ENCODE results near the gene PCDHGA5. TPM values are rescaled to one million over a fixed set of nuclear protein-coding genes. Genes with fewer than 3 reads are reported as not detected.
"Not testable (repeated sequence)": the region's sequence is repeated elsewhere in the genome, so short reads cannot be mapped to it uniquely, and the experiment has no call there.

Gene PCDHGA5
- total RNA-seq, 1 experiment from 2014 or later, result 0.98 TPM

DNA sequence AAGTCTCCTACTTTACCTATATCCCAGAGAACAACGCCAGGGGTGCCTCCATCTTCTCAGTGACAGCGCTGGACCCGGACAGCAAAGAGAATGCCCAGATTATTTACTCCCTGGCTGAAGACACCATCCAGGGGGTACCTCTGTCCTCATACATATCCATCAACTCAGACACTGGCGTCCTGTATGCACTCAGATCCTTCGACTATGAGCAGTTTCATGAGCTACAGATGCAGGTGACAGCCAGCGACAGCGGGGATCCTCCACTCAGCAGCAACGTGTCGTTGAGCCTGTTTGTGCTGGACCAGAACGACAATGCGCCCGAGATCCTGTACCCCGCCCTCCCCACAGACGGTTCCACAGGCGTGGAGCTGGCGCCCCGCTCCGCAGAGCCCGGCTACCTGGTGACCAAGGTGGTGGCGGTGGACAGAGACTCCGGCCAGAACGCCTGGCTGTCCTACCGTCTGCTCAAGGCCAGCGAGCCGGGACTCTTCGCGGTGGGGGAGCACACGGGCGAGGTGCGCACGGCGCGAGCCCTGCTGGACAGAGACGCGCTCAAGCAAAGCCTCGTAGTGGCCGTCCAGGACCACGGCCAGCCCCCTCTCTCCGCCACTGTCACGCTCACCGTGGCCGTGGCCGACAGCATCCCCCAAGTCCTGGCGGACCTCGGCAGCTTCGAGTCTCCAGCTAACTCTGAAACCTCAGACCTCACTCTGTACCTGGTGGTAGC is 50.7 kb downstream of the PCDHGA5 start:
- not testable (repeated sequence) for DNase-seq (ENCODE audit: low read depth)

DNA sequence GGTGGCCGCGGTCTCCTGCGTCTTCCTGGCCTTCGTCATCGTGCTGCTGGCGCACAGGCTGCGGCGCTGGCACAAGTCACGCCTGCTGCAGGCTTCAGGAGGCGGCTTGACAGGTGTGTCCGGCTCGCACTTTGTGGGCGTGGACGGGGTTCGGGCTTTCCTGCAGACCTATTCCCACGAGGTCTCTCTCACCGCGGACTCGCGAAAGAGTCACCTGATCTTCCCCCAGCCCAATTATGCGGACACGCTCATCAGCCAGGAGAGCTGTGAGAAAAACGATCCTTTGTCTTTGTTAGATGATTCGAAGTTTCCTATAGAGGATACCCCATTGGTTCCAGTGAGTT is 51.3 kb downstream of the PCDHGA5 start:
- not testable (repeated sequence) for DNase-seq (ENCODE audit: low read depth)

Other genes starting within 250 kb of the PCDHGA5 start
- gene PCDHB4, start 242.3 kb upstream of the PCDHGA5 start, total RNA-seq (2014; rRNA removed), result 1.8 and 1.9 TPM in 2 replicates
- 0.63 and 1.1 TPM in 2 replicates for gene PCDHB5, start 229.0 kb upstream of the PCDHGA5 start, total RNA-seq (2014; rRNA removed)
- gene PCDHB6, start 214.1 kb upstream of the PCDHGA5 start, total RNA-seq (2014; rRNA removed), result 0.34 and 0.38 TPM in 2 replicates
- gene PCDHB7, start 191.5 kb upstream of the PCDHGA5 start, total RNA-seq (2014; rRNA removed), result 2.0 and 3.4 TPM in 2 replicates
- 9.6 and 12.3 TPM in 2 replicates for gene PCDHB8, start 186.4 kb upstream of the PCDHGA5 start, total RNA-seq (2014; rRNA removed)
- gene PCDHB16, start 181.8 kb upstream of the PCDHGA5 start, total RNA-seq (2014; rRNA removed), result 10.4 and 12.2 TPM in 2 replicates
- gene PCDHB9, start 177.0 kb upstream of the PCDHGA5 start, total RNA-seq (2014; rRNA removed), result 2.8 and 3.1 TPM in 2 replicates
- 2.4 and 2.8 TPM in 2 replicates for gene PCDHB10, start 171.8 kb upstream of the PCDHGA5 start, total RNA-seq (2014; rRNA removed)
- gene PCDHB11, start 164.5 kb upstream of the PCDHGA5 start, total RNA-seq (2014; rRNA removed), result 0.77 and 1.5 TPM in 2 replicates
- gene PCDHB12, start 155.4 kb upstream of the PCDHGA5 start, total RNA-seq (2014; rRNA removed), result 3.1 and 3.6 TPM in 2 replicates
- 3.5 and 5.1 TPM in 2 replicates for gene PCDHB13, start 150.2 kb upstream of the PCDHGA5 start, total RNA-seq (2014; rRNA removed)
- gene PCDHB14, start 140.8 kb upstream of the PCDHGA5 start, total RNA-seq (2014; rRNA removed), result 4.3 and 4.9 TPM in 2 replicates
- 3.8 TPM in 2 replicates for gene PCDHB15, start 118.8 kb upstream of the PCDHGA5 start, total RNA-seq (2014; rRNA removed)
- gene SLC25A2, start 60.1 kb upstream of the PCDHGA5 start, total RNA-seq (2014; rRNA removed), result 0.17 TPM in 1 of 2 replicates, not detected in the other
- 65.1 and 67.6 TPM in 2 replicates for gene TAF7, start 43.4 kb upstream of the PCDHGA5 start, total RNA-seq (2014; rRNA removed)
- 5.3 and 7.1 TPM in 2 replicates for gene PCDHGA1, start 33.6 kb upstream of the PCDHGA5 start, total RNA-seq (2014; rRNA removed)
- 0.90 and 1.1 TPM in 2 replicates for gene PCDHGA2, start 25.4 kb upstream of the PCDHGA5 start, total RNA-seq (2014; rRNA removed)
- gene PCDHGA3, start 20.3 kb upstream of the PCDHGA5 start, total RNA-seq (2014; rRNA removed), result 0.57 TPM in 1 of 2 replicates, not detected in the other
- gene PCDHGB1, start 14.1 kb upstream of the PCDHGA5 start, total RNA-seq (2014; rRNA removed), result 6.8 and 8.1 TPM in 2 replicates
- 3.9 and 4.4 TPM in 2 replicates for gene PCDHGA4, start 9.1 kb upstream of the PCDHGA5 start, total RNA-seq (2014; rRNA removed)
- gene PCDHGB2, start 4.2 kb upstream of the PCDHGA5 start, total RNA-seq (2014; rRNA removed), result 9.0 and 12.5 TPM in 2 replicates
- gene PCDHGB3, start 6.1 kb downstream of the PCDHGA5 start, total RNA-seq (2014; rRNA removed), result 1.4 and 1.6 TPM in 2 replicates
- gene PCDHGA6, start 9.7 kb downstream of the PCDHGA5 start, total RNA-seq (2014; rRNA removed), result 0.77 and 0.98 TPM in 2 replicates
- 0.57 and 0.77 TPM in 2 replicates for gene PCDHGA7, start 18.6 kb downstream of the PCDHGA5 start, total RNA-seq (2014; rRNA removed)
- gene PCDHGB4, start 23.5 kb downstream of the PCDHGA5 start, total RNA-seq (2014; rRNA removed), result 0.69 and 0.71 TPM in 2 replicates
- gene PCDHGA8, start 28.5 kb downstream of the PCDHGA5 start, total RNA-seq (2014; rRNA removed), result 0.26 and 0.75 TPM in 2 replicates
- 0.52 and 2.1 TPM in 2 replicates for gene PCDHGB5, start 33.8 kb downstream of the PCDHGA5 start, total RNA-seq (2014; rRNA removed)
- gene PCDHGA9, start 38.6 kb downstream of the PCDHGA5 start, total RNA-seq (2014; rRNA removed), result 0.64 and 0.75 TPM in 2 replicates
- 0.32 and 0.40 TPM in 2 replicates for gene PCDHGB6, start 43.9 kb downstream of the PCDHGA5 start, total RNA-seq (2014; rRNA removed)
- gene PCDHGA10, start 48.8 kb downstream of the PCDHGA5 start, total RNA-seq (2014; rRNA removed), result 17.4 and 21.4 TPM in 2 replicates
- gene PCDHGB7, start 53.5 kb downstream of the PCDHGA5 start, total RNA-seq (2014; rRNA removed), result 0.52 and 0.83 TPM in 2 replicates
- gene PCDHGA11, start 56.9 kb downstream of the PCDHGA5 start, total RNA-seq (2014; rRNA removed), result 0.64 and 0.75 TPM in 2 replicates
- 6.1 and 6.9 TPM in 2 replicates for gene PCDHGA12, start 66.3 kb downstream of the PCDHGA5 start, total RNA-seq (2014; rRNA removed)
- 96.0 and 98.3 TPM in 2 replicates for gene PCDHGC3, start 111.8 kb downstream of the PCDHGA5 start, total RNA-seq (2014; rRNA removed)
- gene PCDHGC4, start 120.9 kb downstream of the PCDHGA5 start, total RNA-seq (2014; rRNA removed), result 0.69 and 0.83 TPM in 2 replicates
- gene PCDHGC5, start 124.9 kb downstream of the PCDHGA5 start, total RNA-seq (2014; rRNA removed), result 1.7 and 2.0 TPM in 2 replicates

Data from LHCN-M2 (cell line).